Activated naive CD4-positive, alpha-beta T cell treated with anti-CD3 and anti-CD28 coated beads, Interleukin-2, amount 50 U/mL, for 24 hours (primary cell): ENCODE measurements around the gene ZNF513.

ENCODE experiments used
- H3K27ac Mint-ChIP-seq: one replicate; pipeline ENCODE4 v1.8.0; 2021; ENCODE audit warnings: mild to moderate bottlenecking, mixed read lengths
- H3K27me3 Mint-ChIP-seq: one replicate; pipeline ENCODE4 v1.8.0; 2021; ENCODE audit warnings: mixed read lengths
- H3K36me3 Mint-ChIP-seq: one replicate; pipeline ENCODE4 v1.8.0; 2021; ENCODE audit warnings: mixed read lengths
- H3K4me1 Mint-ChIP-seq: one replicate; pipeline ENCODE4 v1.8.0; 2021; ENCODE audit warnings: mixed read lengths
- H3K4me3 Mint-ChIP-seq: one replicate; pipeline ENCODE4 v1.8.0; 2021; ENCODE audit warnings: mild to moderate bottlenecking, mixed read lengths
- H3K9me3 Mint-ChIP-seq: one replicate; pipeline ENCODE4 v1.8.0; 2021; ENCODE audit warnings: mixed read lengths

ZNF513 gene

GRCh38 chr2:27350106-27350693, 30.3 kb downstream of the ZNF513 start:
- H3K9me3 Mint-ChIP-seq = no peaks in the 10 kb centered on the region
- H3K36me3 Mint-ChIP-seq = peaks cover 2% of the 10 kb centered on the region
- no peak overlapping the region for H3K4me3 Mint-ChIP-seq
- H3K4me1 Mint-ChIP-seq = peaks cover 63% of the 10 kb centered on the region
- no peaks in the 10 kb centered on the region for H3K27me3 Mint-ChIP-seq
- H3K27ac Mint-ChIP-seq = no peak overlapping the region

- peaks cover 3% of the 10 kb centered on the region for H3K36me3 Mint-ChIP-seq
- no peak overlapping the region for H3K27ac Mint-ChIP-seq
- no peaks in the 10 kb centered on the region for H3K27me3 Mint-ChIP-seq
- H3K4me1 Mint-ChIP-seq = peaks cover 43% of the 10 kb centered on the region
- no peak overlapping the region for H3K4me3 Mint-ChIP-seq
- H3K9me3 Mint-ChIP-seq = no peaks in the 10 kb centered on the region
Observed at GRCh38 chr2:27347641-27348040, 32.9 kb downstream of the ZNF513 start.

GRCh38 chr2:27336173-27336572, 44.4 kb downstream of the ZNF513 start:
- no peak overlapping the region for H3K4me3 Mint-ChIP-seq
- H3K4me1 Mint-ChIP-seq = no peaks in the 10 kb centered on the region
- H3K9me3 Mint-ChIP-seq = no peaks in the 10 kb centered on the region
- H3K36me3 Mint-ChIP-seq = peaks cover 5% of the 10 kb centered on the region
- no peaks in the 10 kb centered on the region for H3K27me3 Mint-ChIP-seq
- H3K27ac Mint-ChIP-seq = no peak overlapping the region

- H3K27ac Mint-ChIP-seq = peak overlapping the region; percentile 66
- H3K4me3 Mint-ChIP-seq = no peak overlapping the region
- H3K27me3 Mint-ChIP-seq = no peaks in the 10 kb centered on the region
- no peaks in the 10 kb centered on the region for H3K4me1 Mint-ChIP-seq
- no peaks in the 10 kb centered on the region for H3K9me3 Mint-ChIP-seq
- H3K36me3 Mint-ChIP-seq = peaks cover 6% of the 10 kb centered on the region
Observed at GRCh38 chr2:27335311-27335710, 45.2 kb downstream of the ZNF513 start.
